ENCODE data around the gene MAPK8IP2. TPM values are rescaled to one million over a fixed set of nuclear protein-coding genes. Genes with fewer than 3 reads are reported as not detected.

The MAPK8IP2 gene
- total and polyA plus RNA-seq, 2 donors from 2014 or later: 1.0 to 1.1 TPM

DNA sequence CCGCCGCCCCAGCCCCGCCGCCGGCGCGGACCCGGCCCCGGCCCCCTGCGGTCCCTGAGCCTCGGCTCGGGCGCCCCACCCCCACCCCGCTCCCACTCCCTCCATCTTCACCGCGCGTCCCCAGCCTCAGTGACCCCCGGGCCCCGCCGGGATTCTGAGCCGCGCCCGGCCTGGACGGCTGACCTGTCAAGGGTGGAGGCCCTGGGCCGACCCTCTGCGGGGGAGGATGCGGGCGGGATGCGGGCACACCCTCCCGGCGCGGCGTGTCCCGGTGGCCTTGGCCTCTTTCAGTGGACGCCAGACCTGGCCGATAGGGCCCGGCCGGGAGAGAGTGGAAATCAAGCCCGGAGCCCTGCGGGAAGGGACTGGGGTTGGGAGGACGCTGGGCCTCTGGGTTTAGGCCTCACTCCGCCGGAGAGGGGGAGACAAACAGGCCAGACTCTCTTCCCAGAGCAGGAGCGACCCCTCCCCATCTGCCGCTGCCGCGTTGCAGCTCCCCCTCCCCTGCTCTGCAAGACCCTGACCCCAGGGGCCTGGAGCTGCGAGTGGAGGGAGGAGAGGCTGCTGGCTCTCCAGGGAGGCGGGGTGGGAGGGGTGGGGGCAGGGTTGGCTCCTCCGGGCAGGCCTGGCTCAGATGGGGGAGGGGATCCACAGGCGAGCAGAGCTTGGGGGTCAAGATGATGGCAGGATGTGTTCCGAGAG, 525 bp downstream of the MAPK8IP2 start:
- H3K9me3 ChIP-seq (ENCODE audit: control insufficient read depth in 2 of 3, insufficient read depth in 1 of 3, low read length in 3 of 3): no peaks in the 10 kb centered on the region
- intact Hi-C loops (cut with DNase I): no loop called here
- TF ChIP-seq, protein P1, sequence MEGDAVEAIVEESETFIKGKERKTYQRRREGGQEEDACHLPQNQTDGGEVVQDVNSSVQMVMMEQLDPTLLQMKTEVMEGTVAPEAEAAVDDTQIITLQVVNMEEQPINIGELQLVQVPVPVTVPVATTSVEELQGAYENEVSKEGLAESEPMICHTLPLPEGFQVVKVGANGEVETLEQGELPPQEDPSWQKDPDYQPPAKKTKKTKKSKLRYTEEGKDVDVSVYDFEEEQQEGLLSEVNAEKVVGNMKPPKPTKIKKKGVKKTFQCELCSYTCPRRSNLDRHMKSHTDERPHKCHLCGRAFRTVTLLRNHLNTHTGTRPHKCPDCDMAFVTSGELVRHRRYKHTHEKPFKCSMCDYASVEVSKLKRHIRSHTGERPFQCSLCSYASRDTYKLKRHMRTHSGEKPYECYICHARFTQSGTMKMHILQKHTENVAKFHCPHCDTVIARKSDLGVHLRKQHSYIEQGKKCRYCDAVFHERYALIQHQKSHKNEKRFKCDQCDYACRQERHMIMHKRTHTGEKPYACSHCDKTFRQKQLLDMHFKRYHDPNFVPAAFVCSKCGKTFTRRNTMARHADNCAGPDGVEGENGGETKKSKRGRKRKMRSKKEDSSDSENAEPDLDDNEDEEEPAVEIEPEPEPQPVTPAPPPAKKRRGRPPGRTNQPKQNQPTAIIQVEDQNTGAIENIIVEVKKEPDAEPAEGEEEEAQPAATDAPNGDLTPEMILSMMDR (IDR thresholded peaks at IDR 0.05; ENCODE audit: borderline replicate concordance, extremely low read depth, insufficient read depth): no peak
- no peak overlapping the region for H3K4me3 ChIP-seq (ENCODE audit: low read length in 3 of 3)
- H3K36me3 ChIP-seq (ENCODE audit: control insufficient read depth in 2 of 3, insufficient read depth in 3 of 3, low read length in 3 of 3): no peaks in the 10 kb centered on the region
- peaks cover 0 to 2% (median 0%) of the 10 kb centered on the region in 3 donors for H3K4me1 ChIP-seq (ENCODE audit: control insufficient read depth in 2 of 3, insufficient read depth in 2 of 3, low read depth in 1 of 3, low read length in 3 of 3)
- FAIRE-seq: no peak
- no peak overlapping the region for H3K9ac ChIP-seq (ENCODE audit: low read length in 3 of 3)
- no peak overlapping the region for H3K27ac ChIP-seq (ENCODE audit: low read depth in 2 of 2, low read length in 2 of 2)
- H3K27me3 ChIP-seq (ENCODE audit: control insufficient read depth, insufficient read depth, low read length): peaks cover 18% of the 10 kb centered on the region
- peak in 1 of 5 donors; percentile 75 for DNase-seq

- TF ChIP-seq, protein P1 (IDR thresholded peaks at IDR 0.05; ENCODE audit: borderline replicate concordance, extremely low read depth, insufficient read depth): no peak
- no peaks in the 10 kb centered on the region for H3K9me3 ChIP-seq (ENCODE audit: control insufficient read depth in 2 of 3, insufficient read depth in 1 of 3, low read length in 3 of 3)
- no peaks in the 10 kb centered on the region for H3K36me3 ChIP-seq (ENCODE audit: control insufficient read depth in 2 of 3, insufficient read depth in 3 of 3, low read length in 3 of 3)
- DNase-seq: peak in 1 of 5 donors; percentile 48
- H3K27me3 ChIP-seq (ENCODE audit: control insufficient read depth, insufficient read depth, low read length): peaks cover 18% of the 10 kb centered on the region
- H3K9ac ChIP-seq (ENCODE audit: low read length in 3 of 3): no peak overlapping the region
- FAIRE-seq: no peak
- H3K4me1 ChIP-seq (ENCODE audit: control insufficient read depth in 2 of 3, insufficient read depth in 2 of 3, low read depth in 1 of 3, low read length in 3 of 3): peaks cover 0 to 2% (median 0%) of the 10 kb centered on the region in 3 donors
- H3K27ac ChIP-seq (ENCODE audit: low read depth in 2 of 2, low read length in 2 of 2): no peak overlapping the region
- intact Hi-C loops (cut with DNase I): no loop called here
- H3K4me3 ChIP-seq (ENCODE audit: low read length in 3 of 3): no peak overlapping the region
Measured at GRCh38 chr22:50601669-50602337, 1.2 kb downstream of the MAPK8IP2 start.

DNA sequence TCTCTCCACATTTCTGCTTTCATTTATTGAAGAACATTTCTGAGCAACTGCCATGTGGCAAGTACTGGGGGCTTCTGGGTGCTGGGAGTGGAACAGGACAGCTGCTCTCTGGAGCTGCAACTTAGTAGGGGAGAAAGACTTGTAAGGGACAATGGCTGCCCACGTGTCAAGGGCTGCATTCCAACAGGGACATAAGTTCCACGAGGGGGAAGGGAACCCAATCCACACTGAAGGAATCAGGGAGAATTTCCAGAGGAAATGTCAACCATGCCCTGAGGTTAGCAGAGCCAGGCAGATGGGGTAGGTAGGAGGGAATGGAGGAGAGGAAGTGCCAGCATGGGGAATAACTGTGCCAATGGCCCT, 1.7 kb downstream of the MAPK8IP2 start:
- peaks cover 18% of the 10 kb centered on the region for H3K27me3 ChIP-seq (ENCODE audit: control insufficient read depth, insufficient read depth, low read length)
- no peak for FAIRE-seq

More for the DNA sequence above, 1.7 kb downstream of the MAPK8IP2 start:
- TF ChIP-seq, protein P1 (IDR thresholded peaks at IDR 0.05; ENCODE audit: borderline replicate concordance, extremely low read depth, insufficient read depth): no peak
- Histone ChIP-seq H3K36me3 (ENCODE audit: control insufficient read depth in 2 of 3, insufficient read depth in 3 of 3, low read length in 3 of 3) (no peaks in the 10 kb centered on the region), H3K9me3 (ENCODE audit: control insufficient read depth in 2 of 3, insufficient read depth in 1 of 3, low read length in 3 of 3) (no peaks in the 10 kb centered on the region), H3K4me1 (ENCODE audit: control insufficient read depth in 2 of 3, insufficient read depth in 2 of 3, low read depth in 1 of 3, low read length in 3 of 3) (peaks cover 0 to 2% (median 0%) of the 10 kb centered on the region in 3 donors), H3K27ac (ENCODE audit: low read depth in 2 of 2, low read length in 2 of 2) (no peak overlapping the region), H3K9ac (ENCODE audit: low read length in 3 of 3) (no peak overlapping the region), H3K4me3 (ENCODE audit: low read length in 3 of 3) (no peak overlapping the region)
- DNase-seq: no peak
- intact Hi-C loops (cut with DNase I): no loop called here

All from kidney (tissue), 14 donors.